OCI-M1 (cell line): ENCODE data around the gene IGFL1.
"Not testable (repeated sequence)": the region's sequence is repeated elsewhere in the genome, so short reads cannot be mapped to it uniquely, and the experiment has no call there.

Experiments used
- DNase-seq: peaks from one replicate; lab custom pipeline; 2025; lab: John Stamatoyannopoulos, UW

Gene IGFL1

DNA sequence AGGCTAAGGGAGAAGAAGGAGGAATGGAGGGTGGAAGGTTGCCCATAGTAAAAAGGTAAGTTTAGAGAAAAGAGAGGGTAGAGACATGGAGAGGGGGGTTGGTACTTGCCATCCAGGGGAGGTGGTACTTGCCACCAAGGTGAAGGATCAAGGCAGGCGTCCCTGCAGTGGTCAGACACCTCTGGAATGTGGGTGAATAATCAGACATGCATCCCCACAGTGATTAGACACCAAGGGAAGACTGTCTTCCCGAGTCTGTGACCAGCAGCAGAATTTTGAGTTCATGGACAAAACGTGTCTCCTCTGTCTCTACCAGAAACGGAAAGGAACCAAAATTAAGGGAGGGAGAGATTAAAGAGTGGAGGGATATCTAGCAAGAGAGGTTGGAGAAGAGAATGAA, 27.1 kb upstream of the IGFL1 start:
- no peak for DNase-seq

DNA sequence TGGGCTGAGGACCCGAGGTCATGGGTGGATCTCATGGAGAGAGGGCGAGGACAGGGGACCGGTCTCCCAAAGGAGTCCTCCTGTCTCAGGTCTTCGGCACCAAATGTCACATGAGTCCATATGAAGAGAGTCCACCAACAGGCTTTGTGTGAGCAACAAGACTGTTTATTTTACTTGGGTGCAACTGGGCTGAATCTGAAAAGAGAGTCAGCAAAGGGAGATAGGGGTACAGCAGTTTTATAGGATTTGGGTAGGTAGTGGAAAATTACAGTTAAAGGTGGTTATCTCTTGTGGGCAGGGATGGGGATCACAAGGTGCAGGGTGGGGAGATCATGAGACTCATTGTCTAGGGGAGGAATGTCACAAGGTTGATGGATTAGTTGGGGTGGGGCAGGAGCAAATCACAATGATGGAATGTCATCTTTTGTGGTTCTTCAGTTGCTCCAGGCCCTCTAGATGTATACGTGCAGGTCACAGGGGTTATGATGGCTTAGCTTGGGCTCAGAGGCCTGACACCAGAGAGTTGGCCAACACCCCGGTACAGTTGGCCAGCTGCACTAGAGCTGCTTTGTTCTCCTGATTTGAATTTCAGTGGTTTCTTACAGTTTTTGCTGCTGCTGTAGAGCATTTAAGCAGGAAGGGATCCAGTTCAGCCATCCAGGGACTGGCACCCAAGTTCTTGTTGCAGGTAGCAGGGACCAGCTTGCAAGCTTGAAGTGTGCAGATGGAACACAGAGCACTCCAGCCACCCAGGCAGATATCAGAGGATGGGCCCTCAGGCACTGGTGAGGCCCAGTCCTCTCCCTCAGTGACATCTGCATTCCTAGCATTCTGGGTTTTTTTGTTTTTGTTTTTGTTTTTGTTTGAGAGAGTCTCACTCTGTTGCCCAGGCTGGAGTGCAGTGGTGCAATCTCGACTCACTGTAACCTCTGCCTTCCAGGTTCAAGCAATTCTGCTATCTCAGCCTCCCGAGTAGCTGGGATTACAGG, 26.4 kb upstream of the IGFL1 start:
- DNase-seq = peak; percentile 25

DNA sequence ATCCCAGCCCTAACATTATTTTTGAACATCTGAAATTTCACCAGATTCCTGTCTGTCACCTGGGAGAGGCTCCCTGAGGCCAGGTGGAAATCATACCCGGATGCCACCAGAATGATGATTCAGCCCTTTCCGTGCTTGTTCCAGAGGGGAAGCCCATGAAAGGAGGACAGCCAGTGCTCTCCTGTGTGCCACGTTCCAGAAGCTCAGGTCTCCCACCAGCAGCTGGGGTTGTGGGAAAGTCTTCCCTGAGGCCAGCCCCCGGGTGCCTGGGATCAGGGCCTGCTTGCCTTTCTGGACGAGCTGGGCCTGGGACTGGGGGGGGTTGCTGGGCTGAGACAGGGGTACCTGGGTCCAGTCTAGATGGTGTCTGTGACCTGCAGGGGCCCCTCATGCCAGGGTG, 25.5 kb upstream of the IGFL1 start:
- DNase-seq = no peak

DNA sequence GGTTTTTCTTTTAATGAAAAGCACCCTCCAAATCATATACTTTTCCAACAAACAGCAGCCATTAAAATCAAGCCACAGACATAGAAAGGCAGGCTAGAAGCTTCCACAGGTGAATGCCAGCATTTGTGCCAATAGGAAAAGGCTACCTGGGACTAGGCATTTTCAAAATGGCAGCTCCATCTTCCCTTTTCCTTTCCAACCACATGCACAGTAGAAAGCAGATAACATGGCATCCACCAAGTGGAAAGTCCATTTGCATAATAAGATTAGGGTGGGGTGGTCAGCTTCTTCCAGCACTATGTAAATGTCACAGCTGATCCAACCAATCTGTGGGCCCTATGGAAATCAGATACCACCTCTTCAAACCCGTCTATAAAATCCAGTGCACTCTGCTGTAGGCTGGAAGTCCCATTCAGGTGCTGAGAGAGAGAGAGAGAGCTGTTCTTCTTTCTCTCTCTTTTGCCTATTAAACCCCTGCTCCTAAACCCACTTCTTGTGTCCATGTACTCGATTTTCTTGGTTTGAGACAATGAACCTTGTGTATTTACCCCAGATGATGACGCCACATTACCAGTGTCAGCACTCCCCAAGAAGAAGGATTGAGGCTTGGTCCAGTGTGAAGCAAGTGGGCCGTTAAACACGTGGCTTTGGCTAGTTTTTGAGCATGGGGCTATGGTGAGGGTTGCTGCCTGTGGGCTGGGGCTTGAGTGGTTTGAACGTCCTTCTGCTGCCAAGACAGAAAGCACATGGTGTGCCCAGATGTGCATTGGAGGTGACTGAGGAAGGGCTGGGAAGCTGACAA, 24.2 kb upstream of the IGFL1 start:
- DNase-seq = peak; percentile 59

DNA sequence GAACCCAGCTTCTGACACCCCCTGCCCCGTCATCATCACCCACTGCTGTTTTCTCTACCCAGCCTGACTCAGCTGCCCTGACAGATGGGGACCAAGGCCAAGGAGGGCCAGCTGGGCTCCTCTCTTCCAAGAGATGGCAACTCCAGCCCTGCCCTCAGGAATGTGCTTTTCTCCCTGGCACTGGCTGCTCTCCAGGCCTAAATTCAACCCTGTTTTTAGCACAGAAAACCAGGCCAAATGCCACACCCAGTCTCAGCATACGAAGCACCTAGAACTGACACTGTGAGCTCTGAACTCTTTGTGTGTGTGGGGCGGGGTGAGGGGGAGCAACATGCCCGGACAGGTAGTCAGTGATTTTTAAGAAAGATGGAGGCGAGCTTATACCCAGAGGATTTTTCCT, 23.4 kb upstream of the IGFL1 start:
- no peak for DNase-seq

DNA sequence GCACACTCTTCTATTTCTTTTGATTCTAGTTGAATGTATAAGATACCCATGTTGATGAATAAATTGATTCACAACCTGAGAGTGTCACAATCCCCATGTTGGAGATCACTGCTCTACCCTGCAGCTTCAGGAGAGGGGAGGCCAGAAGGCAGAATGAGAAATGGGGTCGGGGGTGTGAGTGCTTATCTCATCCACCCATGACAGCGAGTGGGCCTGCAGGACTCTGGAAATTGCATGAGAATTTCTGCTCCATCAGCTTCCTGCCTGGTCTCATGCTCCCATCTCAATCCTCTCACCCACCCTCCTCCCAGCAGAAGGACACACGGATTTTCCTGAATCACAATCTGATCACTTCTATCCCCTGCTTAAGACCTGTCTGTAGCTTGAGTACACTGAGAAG, 22.9 kb upstream of the IGFL1 start:
- DNase-seq = no peak

DNA sequence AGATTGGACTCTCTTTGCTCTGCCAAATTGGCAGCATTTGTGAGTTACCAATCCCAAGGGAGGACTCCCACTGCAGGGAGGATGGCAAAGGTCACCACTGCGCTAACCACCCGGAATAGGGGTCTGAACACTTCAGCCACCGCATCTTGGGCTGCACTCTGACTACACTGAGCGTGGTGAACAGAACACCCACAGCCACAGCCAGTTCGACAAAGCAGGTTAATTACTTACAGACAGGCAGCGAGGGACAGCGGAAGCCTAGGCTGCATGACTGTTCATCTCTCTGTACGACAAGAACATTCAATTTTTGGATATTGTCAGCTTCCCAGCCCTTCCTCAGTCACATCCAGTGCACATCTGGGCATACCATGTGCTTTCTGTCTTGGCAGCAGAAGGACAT, 21.7 kb upstream of the IGFL1 start:
- not testable (repeated sequence) for DNase-seq

DNA sequence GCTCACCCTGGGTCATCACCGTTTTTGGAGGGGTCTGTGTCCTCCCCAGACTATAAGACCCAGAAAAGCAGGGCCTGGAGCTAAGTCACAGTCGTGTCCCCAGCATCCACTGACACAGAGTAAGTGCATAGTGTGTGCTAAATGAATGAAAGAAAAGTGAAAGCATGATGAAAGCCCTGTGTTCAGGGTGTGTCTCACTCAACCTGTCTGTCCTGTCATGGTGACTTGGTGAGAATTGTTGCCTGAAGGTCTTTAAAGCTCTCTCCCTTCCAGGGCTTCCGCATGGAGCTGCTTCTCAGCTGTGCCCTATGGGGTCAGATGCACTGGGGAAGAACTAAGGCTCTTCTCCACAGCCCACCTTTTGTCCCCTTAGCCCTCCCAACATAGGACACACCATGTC, 20.5 kb upstream of the IGFL1 start:
- DNase-seq = peak; percentile 64

DNA sequence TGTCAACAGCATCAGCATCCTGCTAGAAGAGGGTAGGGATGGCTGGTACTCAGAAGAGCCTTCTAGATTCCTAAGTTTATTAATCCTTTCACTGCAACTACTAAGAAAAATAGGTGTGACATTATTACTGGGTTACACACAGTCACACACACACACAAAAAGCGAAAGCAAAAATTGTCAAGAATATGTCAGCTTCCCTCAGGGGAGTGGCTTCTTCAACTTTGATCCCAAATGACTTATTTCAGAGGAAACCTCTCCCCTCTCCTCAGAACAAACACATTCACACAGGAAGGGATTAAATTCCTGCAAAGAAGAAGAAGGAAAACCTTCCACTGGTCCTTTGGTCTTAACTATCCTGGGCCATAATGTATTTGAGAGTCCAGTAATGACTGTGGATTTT, 20.1 kb upstream of the IGFL1 start:
- DNase-seq = peak; percentile 58

DNA sequence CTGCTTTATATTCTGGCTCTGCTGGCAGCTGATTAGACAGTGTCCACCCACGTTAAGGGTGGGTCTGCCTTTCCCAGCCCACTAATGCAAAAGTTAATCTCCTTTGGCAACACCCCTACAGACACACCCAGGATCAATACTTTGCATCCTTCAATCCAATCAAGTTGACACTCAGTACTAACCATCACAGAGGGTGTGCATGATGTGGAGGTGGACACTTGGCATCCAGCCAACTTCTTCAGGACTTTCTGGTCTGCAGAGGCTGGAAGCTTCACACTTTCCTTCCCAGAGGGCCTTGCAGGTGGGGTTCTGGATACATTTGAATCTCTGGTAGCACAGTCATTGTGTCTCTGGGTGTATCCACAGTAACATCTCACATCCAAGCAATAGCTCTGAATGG, 18.9 kb upstream of the IGFL1 start:
- DNase-seq = peak; percentile 19

DNA sequence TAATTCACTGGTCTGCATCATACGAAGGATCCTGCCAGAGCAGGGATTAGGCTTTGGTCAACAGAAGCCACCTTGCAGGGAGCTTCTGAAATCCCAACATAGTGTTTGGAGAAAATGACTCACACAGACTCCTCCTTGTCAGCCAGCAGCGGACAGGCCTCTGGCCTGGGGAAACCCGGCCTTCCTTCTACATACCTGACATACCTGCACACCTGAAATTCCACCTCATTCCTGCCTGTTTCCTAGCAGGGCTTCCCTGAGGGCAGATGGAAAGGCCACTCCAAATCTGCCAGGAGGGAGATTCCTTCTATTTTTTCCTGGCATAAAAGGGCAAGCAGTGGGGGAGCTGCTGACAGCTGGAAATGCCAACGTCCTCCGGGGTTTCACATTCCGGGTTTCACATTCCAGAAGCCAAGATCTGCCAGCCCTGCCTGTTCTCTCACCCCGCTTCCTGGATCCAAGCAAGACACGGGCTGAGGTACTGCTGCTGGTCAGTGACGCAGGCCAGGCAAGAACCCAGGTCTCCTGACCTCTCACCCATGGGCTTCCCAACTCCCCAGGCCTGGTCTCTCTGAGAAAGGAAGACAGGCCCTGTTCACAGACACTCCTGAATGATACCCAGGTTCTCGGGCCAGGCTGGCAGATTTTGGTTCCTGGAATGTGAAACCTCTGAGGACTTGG, 18.2 kb upstream of the IGFL1 start:
- DNase-seq = no peak

DNA sequence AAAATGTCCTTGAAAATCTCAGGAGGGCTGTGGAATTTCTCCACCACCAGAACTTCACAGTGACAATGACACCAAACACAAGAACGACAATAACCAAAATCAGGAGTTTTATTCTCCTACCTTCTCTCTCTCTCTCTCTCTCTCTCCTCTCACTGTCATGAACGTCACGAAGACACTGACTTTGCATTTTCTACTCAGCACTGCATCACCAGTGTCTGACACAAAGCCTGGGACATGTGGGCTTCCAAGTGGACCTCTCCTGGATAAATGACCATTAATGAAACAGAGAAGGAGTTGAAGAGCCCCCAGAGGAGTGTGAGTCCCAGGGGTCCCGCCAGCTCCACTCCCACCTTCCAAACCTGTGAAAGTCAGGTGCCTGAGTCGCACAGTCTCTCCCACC, 16.9 kb upstream of the IGFL1 start:
- not testable (repeated sequence) for DNase-seq

DNA sequence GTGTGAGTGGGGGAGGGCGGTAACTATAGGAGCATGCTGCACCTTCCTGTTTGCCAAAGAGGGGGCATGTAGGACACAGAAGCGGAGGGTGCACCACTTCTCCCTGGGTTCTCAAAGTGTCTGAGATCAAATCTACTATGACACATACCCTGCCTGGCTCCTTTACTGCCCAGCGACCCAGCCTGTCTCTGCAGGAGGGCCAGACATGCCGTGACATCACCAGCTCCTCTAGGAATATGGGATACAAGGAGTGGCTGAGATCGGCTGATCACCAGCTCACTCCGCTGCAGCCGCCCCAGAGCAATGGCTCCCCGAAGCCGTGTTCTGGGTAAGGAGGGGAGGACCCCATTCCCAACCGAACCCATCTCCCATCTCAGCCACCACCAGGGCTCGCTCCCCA, 16.4 kb upstream of the IGFL1 start:
- DNase-seq = no peak

DNA sequence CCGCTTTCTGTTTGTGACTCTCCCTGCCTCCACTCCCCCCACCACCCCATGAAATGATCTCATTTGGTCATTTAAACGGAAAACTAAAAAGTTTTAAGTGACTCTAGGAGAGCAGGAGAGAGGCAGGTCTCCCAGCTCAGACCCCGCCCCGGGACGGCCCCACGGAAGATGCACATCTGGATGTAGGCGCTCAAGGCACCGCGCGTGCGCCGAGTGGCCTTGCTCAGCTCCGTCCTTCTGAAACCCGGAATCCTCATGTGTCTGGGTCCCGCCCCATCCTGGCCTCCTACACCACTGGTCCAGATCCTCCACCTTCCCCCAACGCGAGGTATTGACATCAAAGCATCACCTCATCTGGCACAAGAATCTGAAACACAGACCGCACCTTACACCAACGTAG, 15.7 kb upstream of the IGFL1 start:
- DNase-seq = no peak

DNA sequence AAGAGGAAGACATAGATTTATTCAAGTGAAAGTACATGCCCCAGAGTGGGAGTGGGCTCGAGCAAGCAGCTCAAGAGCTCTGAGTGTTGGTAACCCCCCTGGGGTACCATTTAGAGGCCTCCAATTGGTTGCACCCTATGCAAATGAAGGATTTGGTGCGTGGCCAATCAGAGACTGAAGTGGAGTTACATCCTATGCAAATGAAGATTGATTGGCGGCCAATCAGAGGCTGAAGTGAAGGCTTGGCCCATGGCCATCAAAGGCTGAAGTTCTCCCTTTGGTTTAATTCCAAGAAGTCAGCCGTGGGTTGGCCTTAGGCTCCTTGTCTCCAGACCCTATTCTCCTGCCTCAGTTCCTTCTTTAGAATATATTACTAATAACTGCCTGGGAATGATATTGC, 12.9 kb upstream of the IGFL1 start:
- no peak for DNase-seq

DNA sequence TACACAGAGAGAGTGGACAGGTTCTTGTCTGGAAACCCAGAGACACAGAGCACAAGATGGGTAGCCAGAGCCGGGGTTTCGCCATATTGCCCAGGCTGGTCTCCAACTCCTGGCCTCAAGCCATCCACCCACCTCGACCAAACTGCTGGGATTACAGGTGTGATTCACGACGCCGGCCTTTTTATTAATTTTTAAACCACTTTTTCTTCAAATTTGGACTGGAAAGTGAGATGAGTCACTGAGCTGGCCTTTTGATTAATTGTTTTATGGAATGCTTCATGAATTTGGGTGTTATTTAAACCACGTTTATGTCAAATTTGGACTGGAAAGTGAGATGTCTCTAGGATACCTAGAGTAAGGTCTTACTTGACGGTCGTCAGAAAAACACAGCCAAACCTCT, 12.1 kb upstream of the IGFL1 start:
- DNase-seq = no peak

DNA sequence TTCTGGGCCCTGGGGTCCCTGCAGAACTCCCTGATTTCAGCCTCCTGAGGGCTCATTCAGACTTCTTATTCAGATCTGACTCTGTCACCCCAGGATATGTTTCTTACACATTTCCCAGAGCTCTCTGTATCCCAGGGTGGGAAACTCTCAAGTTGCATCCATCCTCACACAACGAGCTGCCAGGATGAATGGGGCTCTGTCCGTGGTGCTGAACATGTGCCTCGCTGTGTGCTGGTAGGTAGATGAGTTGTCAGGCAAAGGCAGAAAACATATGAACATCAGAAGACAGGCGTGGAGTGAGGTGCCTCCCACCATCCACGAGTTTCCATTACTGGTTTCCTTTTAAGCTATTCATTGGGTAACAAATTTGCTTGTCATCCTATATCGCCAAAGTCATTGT, 11.4 kb upstream of the IGFL1 start:
- peak; percentile 68 for DNase-seq

DNA sequence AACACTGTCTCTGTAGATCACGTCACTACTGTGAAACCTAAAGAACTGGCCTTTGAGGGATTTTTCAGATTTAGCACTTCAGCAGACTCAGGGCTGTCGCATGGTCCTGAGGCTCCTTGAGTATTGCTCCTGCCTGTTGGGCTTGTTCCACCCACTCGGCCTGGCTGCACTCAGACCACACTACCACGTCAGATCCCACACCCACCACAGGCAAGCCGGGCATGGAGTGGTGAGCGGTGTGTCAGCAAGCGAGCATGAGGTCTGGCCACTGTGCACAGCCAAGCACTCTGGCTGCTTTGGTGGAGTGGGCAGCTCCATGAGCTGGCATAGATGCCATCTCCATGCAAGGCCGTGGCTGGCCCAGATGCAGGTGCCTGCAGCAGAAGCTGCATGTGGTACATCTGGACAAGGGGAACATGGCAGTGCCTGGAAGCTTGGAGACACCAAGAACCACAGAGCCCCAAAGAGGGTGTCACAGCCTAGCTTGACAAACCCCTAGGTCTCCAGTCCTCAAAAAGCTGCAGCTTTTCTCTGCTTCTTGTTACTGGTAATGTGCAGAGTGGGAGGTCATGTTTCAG, 9.4 kb upstream of the IGFL1 start:
- no peak for DNase-seq

DNA sequence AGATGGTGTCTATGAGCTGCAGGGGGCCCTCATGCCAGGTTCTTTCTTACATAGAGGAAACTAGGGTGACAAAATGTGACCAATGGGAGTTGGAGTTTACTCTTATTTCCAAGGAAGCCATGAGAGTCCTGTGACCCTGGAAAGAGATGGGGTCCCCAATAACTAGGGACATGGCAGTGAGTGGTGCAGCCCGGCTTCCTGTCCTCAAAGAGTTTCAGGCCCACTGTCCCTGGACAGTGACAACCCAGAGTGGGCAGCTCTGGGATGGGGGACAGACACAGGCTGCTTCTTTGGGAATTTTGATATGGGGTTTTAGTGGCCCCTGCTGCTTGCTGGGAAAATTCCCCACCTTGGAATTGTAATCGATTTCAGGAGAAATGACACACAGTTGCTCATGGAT, 8.4 kb upstream of the IGFL1 start:
- DNase-seq = no peak

DNA sequence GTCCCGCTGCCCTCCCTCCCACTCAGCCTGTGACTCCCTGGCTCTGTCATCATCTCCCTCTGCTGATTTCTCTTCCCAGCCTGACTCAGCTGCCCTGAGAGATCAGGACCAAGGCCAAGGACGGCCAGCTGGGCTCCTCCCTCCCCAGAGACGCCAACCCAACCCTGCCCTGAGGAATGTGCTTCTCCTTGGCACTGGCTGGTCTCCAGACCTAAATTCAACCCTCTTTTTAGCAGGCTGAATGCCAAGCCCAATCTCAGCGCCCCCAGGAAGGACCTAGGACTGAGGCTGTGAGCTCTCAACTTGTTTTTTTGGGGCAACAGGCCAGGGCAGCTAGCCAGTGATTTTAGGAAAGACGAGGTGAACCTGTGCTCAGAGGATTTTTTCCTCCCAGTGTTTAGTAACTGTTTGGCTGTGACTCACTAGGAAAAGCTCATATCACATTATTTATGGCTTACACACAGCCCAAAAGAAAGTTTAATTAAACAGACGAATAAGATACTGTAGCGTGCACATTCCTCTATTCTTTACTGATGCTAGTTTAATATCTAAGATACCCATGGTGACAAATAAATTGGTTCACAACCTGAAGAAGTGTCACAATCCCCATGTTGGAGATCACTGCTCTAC, 7.4 kb upstream of the IGFL1 start:
- peak; percentile 12 for DNase-seq

DNA sequence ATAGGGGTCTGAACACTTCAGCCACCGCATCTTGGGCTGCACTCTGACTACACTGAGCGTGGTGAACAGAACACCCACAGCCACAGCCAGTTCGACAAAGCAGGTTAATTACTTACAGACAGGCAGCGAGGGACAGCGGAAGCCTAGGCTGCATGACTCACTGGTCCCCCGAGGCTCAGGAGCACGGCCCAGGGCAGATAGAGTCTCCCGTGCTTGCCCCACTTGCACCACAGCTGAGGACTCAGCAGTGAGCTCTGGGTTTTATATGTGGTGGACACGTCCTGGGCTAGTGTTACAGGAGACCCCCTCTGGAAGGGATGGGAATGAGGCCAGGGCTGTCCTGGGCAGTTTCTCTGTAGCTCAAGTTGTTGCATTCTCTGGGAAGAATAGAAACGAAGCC, 5.8 kb upstream of the IGFL1 start:
- not testable (repeated sequence) for DNase-seq

DNA sequence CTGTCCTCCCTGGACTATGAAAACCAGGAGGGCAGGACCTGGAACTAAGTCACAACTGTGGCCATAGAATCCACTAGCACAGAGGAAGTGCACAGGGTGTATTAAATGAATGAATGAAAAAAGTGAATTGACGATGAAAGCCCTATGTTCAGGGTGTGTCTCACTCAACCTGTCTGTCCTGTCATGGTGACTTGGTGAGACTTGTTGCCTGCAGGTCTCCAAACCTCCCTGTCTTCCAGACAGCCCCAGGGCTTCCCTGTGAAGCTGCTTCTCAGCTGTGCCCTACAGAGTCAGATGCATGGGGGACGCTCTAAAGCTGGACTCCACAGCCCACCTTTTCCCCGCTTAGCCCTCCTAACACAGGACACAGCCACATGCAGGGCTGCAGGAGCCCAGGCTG, 4.8 kb upstream of the IGFL1 start:
- no peak for DNase-seq
